22Rv1 (cell line): ENCODE results near the gene NCK2.

Experiments used
- H3K27ac ChIP-seq: fragments of 450-650 bp; 2 replicates; pipeline ENCODE4 v1.5.1; 2017
- ZFX ChIP-seq: fragments of 450-650 bp; IDR thresholded peaks from 2 replicates; pipeline ENCODE4 v1.6.1; 2017; ENCODE audit warnings: antibody characterized with exemption, borderline replicate concordance
- TF ChIP-seq, protein P1 (sequence below): fragments of 450-650 bp; IDR thresholded peaks from 2 replicates; pipeline ENCODE4 v1.5.1; 2017; ENCODE audit warnings: mild to moderate bottlenecking

NCK2 gene

DNA sequence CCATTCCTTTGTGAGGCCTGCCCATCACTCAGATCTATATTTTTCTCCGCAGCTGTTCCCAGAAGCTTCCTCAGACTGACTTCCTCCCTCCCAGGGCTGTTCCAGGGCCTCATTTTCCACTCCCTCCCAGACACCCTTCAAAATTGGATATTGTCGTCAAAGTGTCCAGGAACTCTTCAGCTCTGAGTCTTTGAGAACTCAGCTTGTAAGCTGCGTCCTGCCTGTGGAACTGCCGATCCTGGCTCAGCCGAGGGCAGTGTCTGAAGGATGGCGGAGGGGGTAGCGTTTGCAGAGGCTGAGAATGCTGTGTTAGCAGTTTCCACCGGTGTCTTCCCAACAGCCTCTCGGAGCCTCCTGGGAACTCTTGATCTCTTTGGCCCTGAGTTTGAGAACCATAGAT lies 27.1 kb downstream of the NCK2 start:
- TF ChIP-seq ZFX: no peak
- TF ChIP-seq, protein P1, sequence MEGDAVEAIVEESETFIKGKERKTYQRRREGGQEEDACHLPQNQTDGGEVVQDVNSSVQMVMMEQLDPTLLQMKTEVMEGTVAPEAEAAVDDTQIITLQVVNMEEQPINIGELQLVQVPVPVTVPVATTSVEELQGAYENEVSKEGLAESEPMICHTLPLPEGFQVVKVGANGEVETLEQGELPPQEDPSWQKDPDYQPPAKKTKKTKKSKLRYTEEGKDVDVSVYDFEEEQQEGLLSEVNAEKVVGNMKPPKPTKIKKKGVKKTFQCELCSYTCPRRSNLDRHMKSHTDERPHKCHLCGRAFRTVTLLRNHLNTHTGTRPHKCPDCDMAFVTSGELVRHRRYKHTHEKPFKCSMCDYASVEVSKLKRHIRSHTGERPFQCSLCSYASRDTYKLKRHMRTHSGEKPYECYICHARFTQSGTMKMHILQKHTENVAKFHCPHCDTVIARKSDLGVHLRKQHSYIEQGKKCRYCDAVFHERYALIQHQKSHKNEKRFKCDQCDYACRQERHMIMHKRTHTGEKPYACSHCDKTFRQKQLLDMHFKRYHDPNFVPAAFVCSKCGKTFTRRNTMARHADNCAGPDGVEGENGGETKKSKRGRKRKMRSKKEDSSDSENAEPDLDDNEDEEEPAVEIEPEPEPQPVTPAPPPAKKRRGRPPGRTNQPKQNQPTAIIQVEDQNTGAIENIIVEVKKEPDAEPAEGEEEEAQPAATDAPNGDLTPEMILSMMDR: no peak
- H3K27ac ChIP-seq: no peak overlapping the region

DNA sequence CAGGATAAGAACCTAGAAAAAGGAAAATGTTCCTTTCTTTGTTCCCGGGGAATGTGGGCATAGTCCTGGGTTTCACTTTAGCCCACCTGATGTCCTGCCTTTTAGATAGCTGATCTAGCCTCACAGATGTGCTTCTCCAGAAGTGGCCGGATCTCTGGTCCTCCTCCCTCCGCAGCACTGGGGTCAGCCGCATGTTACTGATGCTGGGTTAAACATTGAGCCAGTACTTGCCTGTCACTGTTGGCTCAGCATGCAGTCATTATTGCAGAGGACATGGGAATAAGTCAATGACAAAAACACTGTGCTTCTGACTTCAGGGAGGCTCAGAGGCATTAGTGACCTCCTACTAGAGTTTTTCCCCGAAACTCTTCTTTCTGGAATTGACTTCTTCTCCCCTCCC lies 27.6 kb downstream of the NCK2 start:
- H3K27ac ChIP-seq: no peak overlapping the region
- TF ChIP-seq ZFX: no peak
- TF ChIP-seq, protein P1: no peak

DNA sequence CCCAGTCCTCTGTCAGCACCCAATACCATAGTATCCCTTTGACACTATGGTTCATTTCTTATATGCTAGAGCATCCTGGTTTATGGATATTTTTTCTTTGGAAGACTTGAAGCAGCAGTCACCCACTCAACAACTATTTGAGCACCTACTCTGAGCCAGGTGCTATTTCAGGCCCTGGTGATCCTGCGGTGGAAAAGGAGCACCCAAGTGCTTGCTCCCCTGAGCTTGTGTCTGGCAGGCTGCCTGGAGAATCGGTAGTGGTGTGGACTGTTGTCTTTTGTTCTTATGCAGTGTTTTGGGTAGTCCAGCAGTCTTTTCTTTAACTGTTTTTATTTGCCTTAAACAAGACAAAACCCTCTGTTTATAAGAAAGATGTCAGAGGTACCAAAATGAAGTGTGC lies 28.9 kb downstream of the NCK2 start:
- no peak overlapping the region for H3K27ac ChIP-seq
- no peak for TF ChIP-seq ZFX
- TF ChIP-seq, protein P1: no peak

DNA sequence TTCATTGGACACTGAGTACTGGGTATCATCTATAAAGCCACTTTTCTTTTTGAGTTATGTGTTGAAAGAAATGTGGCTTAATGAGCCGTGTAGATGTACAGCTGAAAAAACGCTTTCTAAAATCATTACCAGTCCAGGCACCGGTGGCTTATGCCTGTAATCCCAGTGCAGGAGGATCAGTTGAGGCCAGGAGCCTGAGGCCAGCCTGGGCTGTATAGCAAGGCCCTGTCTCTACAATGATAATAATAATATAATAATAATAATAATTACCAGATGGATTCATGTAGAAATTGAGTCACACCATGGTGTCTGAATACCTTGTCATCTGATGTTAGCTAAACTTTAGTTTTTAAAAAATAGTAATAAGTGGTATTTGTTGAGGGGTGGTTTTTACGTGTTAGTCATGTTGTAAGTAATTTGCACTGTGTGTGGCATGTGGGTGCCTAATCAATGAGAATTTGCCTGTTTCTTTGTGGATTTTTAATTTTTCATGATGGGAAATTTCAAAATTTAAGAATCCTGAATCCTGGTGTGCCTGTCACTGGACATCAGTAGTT lies 30.1 kb downstream of the NCK2 start:
- no peak overlapping the region for H3K27ac ChIP-seq

DNA sequence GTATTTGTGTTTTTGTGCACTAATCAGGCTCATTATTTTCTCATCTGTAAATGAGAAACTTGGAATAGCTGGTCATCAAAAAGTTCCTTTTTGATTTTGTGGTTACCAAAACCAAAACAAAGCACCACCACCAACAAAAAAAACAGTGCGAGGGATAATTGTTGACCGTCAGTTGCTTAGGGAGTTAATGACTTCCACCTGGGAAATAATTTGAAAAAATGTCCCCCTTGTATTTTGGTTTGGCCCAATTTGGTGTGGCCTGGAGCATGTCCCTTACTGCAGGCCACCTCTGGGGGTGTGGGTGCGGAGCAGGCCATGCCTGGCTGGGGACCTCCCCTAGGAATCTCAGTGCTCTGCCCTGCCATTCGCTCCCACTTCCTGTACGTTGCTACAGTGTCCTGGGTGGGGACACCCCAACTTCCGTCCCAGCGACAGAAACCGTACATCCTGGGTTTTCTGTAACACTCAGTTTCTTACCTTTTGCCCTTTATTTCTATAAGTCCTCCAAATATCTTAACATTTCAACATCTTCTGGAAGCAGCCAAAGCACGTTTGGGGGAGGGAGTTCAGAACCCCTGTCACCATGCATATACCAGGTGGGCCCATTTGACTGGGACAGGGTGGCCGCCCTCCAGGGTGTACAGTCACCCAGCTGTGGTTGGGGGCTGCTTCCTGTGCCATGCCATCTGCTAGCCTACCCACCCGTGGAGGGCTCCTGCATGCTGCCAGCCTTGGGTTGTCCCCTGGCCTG lies 31.3 kb downstream of the NCK2 start:
- no peak for TF ChIP-seq ZFX
- TF ChIP-seq, protein P1: no peak
- no peak overlapping the region for H3K27ac ChIP-seq

More for the DNA sequence above, 30.1 kb downstream of the NCK2 start:
- no peak for TF ChIP-seq ZFX
- TF ChIP-seq, protein P1: no peak

DNA sequence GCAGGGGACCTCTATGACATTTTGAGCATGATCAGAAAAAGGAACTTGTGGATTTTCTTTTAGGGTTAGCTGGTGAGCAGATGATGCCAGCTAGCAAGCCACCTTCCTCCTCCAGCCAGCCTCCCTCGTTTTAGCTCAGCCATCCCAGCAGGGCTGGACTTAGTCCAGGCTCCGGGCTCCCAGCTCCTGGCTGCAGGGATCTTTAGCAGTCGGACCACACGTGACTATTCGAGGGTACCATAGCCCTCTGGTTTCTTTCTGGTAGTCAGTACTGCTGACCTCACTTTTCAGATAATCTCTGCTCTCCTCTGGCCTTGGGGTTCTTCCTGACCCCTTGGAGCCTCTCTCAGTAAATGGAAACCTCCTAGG lies 31.8 kb downstream of the NCK2 start:
- H3K27ac ChIP-seq: no peak overlapping the region
- TF ChIP-seq ZFX: no peak
- TF ChIP-seq, protein P1: no peak

DNA sequence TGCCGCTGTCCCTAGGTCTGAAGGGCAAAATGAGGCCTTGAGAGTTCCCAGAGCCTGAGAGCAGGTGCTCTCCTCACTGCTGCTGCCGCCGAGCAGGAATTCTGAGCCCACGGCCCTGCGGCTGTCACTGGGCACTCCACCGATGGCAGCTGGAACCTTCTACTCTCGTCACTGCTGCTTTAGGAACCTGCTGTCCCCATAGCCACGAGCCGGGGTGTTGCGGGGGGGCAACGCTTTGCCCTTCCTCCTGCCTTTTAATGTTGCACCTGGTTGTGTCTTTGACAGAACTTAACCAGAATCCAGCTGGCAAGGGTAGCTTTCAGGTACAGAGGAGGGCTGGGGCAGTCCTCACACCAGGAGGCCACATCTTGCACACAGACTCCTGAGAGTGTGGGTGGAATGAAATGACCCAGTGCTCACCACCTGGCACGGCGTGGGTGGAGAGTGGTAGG lies 32.3 kb downstream of the NCK2 start:
- H3K27ac ChIP-seq: no peak overlapping the region

More for the DNA sequence above, 32.3 kb downstream of the NCK2 start:
- TF ChIP-seq, protein P1: no peak
- no peak for TF ChIP-seq ZFX
